Upper lobe of left lung (tissue), 6 donors: ENCODE measurements around the gene ST3GAL2. TPM values are rescaled to one million over a fixed set of nuclear protein-coding genes. Genes with fewer than 3 reads are reported as not detected.

ENCODE experiments used
- ATAC-seq, 2 donors: fragments of 200-7000 bp; cut with Tn5 transposase; one replicate each; pipeline ENCODE4 v1.9.1; 2022; ENCODE audit warnings: mild to moderate bottlenecking in 2 of 2, moderate library complexity in 2 of 2; ENCODE audit not compliant: low FRiP score in 2 of 2
- DNase-seq, 2 donors: peaks; one replicate each; pipeline ENCODE4 v3.0.0-alpha.2; 2019 to 2020
- H3K27ac ChIP-seq, 4 donors: fragments of 200-600 bp; sonication (generic); one replicate each; pipeline ENCODE4 v1.5.1; 2016 to 2019
- H3K27me3 ChIP-seq, 4 donors: fragments of 200-600 bp; sonication (generic); one replicate each; pipeline ENCODE4 v1.5.1; 2017 to 2019
- H3K36me3 ChIP-seq, 4 donors: fragments of 200-600 bp; sonication (generic); one replicate each; pipeline ENCODE4 v1.5.1; 2016 to 2019
- H3K4me1 ChIP-seq, 4 donors: fragments of 200-600 bp; sonication (generic); one replicate each; pipeline ENCODE4 v1.5.1; 2018 to 2019
- H3K4me3 ChIP-seq, 4 donors: fragments of 200-600 bp; sonication (generic); one replicate each; pipeline ENCODE4 v1.5.1; 2017 to 2019; ENCODE audit warnings: mild to moderate bottlenecking in 2 of 4, moderate library complexity in 1 of 4
- H3K9me3 ChIP-seq, 4 donors: fragments of 200-600 bp; sonication (generic); one replicate each; pipeline ENCODE4 v1.5.1; 2018 to 2019
- EP300 ChIP-seq, 4 donors: sonication (generic); formaldehyde crosslinking; IDR thresholded peaks; one replicate each; pipeline ENCODE4 v1.5.1; 2017; ENCODE audit warnings: antibody characterized with exemption in 4 of 4, control low read depth in 2 of 4
- POLR2A ChIP-seq, 4 donors: fragments of 450-650 bp; IDR thresholded peaks; one replicate each; pipeline ENCODE4 v1.5.1; 2016 to 2017; ENCODE audit warnings: antibody characterized with exemption in 4 of 4, mild to moderate bottlenecking in 2 of 4
- POLR2AphosphoS5 ChIP-seq, 2 donors: sonication (generic); formaldehyde crosslinking; IDR thresholded peaks; one replicate each; pipeline ENCODE4 v1.5.1; 2017; ENCODE audit warnings: antibody characterized with exemption in 2 of 2
- WGBS, 2 donors: methylation state at CpG; one replicate each; pipeline ENCODE4 v1.1.5; 2017 to 2018; 5-methylcytosine and 5-hydroxymethylcytosine counted together
- total RNA-seq, 6 donors: library from RNA; depleted of rRNA in 4 of 6; stranded (reverse); fragments of >200 nt in 4 of 6; gene quantifications; one replicate each; pipeline versions ENCODE4 v1.1.0 to v1.2.1, GENCODE V29; 2016 to 2021
- TF ChIP-seq, protein P1 (sequence below), 6 experiments: fragments of 450-650 bp in 4 of 6; fragments of 200-600 bp in 2 of 6; sonication (generic) in 2 of 6; IDR thresholded peaks; one replicate each; pipeline ENCODE4 v1.5.1; 2016 to 2019; ENCODE audit warnings: antibody characterized with exemption in 6 of 6
- donor health status: DM: no; HTN: no; CAD: no; lungs with moderate emphysema.
- donor health status: DM: no; HTN: yes; CAD: no; lungs with severe emphysema.

ST3GAL2 gene
- total RNA-seq, 6 donors from 2014 or later, result 12.5 to 50.3 (median 26.1) TPM

- WGBS, 2 donors, result 60% methylated on average over 7 to 8 of the region's 8 CpGs
- no peak for DNase-seq
- Histone ChIP-seq H3K27ac (peak overlapping the region in 2 of 4 donors; percentile 13 to 35), H3K36me3 (peaks cover 0 to 26% (median 18%) of the 10 kb centered on the region in 4 donors), H3K9me3 (no peaks in the 10 kb centered on the region), H3K4me1 (peaks cover 7 to 20% (median 13%) of the 10 kb centered on the region in 4 donors), H3K4me3 (no peak overlapping the region), H3K27me3 (no peaks in the 10 kb centered on the region)
- no peak for TF ChIP-seq EP300 (IDR thresholded peaks at IDR 0.05)
- TF ChIP-seq POLR2AphosphoS5 (IDR thresholded peaks at IDR 0.05), result peak in 1 of 2 donors; percentile 8
- TF ChIP-seq POLR2A (IDR thresholded peaks at IDR 0.05), result no peak
- TF ChIP-seq, protein P1, sequence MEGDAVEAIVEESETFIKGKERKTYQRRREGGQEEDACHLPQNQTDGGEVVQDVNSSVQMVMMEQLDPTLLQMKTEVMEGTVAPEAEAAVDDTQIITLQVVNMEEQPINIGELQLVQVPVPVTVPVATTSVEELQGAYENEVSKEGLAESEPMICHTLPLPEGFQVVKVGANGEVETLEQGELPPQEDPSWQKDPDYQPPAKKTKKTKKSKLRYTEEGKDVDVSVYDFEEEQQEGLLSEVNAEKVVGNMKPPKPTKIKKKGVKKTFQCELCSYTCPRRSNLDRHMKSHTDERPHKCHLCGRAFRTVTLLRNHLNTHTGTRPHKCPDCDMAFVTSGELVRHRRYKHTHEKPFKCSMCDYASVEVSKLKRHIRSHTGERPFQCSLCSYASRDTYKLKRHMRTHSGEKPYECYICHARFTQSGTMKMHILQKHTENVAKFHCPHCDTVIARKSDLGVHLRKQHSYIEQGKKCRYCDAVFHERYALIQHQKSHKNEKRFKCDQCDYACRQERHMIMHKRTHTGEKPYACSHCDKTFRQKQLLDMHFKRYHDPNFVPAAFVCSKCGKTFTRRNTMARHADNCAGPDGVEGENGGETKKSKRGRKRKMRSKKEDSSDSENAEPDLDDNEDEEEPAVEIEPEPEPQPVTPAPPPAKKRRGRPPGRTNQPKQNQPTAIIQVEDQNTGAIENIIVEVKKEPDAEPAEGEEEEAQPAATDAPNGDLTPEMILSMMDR (IDR thresholded peaks at IDR 0.05), result peak in 1 of 6 experiments; percentile 8
- peak in 1 of 2 donors; percentile 24 for ATAC-seq
Measured at GRCh38 chr16:70460737-70461261, 21.9 kb upstream of the ST3GAL2 start.

DNA sequence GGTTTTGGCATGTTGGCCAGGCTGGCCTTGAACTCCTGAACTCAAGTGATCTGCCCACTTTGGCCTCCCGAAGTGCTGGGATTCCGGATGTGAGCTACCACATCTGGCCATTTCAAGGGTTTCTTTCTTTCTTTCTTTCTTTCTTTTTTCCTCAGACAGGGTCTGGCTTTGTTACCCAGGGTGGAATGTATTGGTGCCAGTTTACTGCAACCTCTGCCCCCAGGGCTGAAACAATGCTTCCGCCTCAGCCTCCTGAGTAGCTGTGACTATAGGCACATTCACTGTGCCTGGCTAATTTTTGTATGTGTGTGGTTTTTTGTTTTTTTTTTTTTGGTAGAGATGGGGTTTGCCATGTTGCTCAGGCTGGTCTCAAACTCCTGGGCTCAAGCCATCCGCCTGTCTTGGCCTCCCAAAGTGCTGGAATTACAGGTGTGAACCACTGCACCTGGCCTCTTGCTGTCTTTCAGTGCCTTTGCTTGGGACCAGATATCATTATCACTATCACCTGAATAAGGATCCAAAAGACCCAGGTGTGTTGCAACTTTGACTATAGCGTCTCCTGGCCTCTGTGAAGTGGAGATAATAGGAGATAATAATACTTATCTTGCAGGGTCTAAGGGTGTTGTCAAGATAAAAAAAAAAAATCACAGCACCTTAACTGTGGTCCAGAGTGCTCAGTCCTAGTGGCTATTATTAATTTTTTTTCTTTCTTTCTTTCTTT is 18.7 kb upstream of the ST3GAL2 start:
- Histone ChIP-seq H3K27ac (no peak overlapping the region), H3K4me1 (peaks cover 13 to 35% (median 25%) of the 10 kb centered on the region in 4 donors), H3K9me3 (no peaks in the 10 kb centered on the region), H3K4me3 (no peak overlapping the region), H3K36me3 (no peaks in the 10 kb centered on the region), H3K27me3 (no peaks in the 10 kb centered on the region)
- ATAC-seq (no peak), DNase-seq (no peak)
- no peak for TF ChIP-seq POLR2AphosphoS5 (IDR thresholded peaks at IDR 0.05)
- TF ChIP-seq, protein P1 (IDR thresholded peaks at IDR 0.05), result no peak
- no peak for TF ChIP-seq POLR2A (IDR thresholded peaks at IDR 0.05)
- 93 to 98% methylated on average over 5 of the region's 5 CpGs for WGBS, 2 donors

GRCh38 chr16:70455910-70456309 is 17.0 kb upstream of the ST3GAL2 start:
- H3K4me1 ChIP-seq, result peaks cover 6 to 27% (median 17%) of the 10 kb centered on the region in 4 donors
- TF ChIP-seq POLR2AphosphoS5 (IDR thresholded peaks at IDR 0.05), result no peak
- no peak for TF ChIP-seq POLR2A (IDR thresholded peaks at IDR 0.05)
- no peak for TF ChIP-seq EP300 (IDR thresholded peaks at IDR 0.05)
- TF ChIP-seq, protein P1 (IDR thresholded peaks at IDR 0.05), result no peak
- no peak for ATAC-seq
- H3K27me3 ChIP-seq, result no peaks in the 10 kb centered on the region
- WGBS, 2 donors, result 82 to 90% methylated on average over 7 of the region's 7 CpGs
- DNase-seq, result no peak
- H3K9me3 ChIP-seq, result no peaks in the 10 kb centered on the region
- no peak overlapping the region for H3K4me3 ChIP-seq
- peak overlapping the region in 1 of 4 donors; percentile 100 for H3K27ac ChIP-seq
- H3K36me3 ChIP-seq, result no peaks in the 10 kb centered on the region

DNA sequence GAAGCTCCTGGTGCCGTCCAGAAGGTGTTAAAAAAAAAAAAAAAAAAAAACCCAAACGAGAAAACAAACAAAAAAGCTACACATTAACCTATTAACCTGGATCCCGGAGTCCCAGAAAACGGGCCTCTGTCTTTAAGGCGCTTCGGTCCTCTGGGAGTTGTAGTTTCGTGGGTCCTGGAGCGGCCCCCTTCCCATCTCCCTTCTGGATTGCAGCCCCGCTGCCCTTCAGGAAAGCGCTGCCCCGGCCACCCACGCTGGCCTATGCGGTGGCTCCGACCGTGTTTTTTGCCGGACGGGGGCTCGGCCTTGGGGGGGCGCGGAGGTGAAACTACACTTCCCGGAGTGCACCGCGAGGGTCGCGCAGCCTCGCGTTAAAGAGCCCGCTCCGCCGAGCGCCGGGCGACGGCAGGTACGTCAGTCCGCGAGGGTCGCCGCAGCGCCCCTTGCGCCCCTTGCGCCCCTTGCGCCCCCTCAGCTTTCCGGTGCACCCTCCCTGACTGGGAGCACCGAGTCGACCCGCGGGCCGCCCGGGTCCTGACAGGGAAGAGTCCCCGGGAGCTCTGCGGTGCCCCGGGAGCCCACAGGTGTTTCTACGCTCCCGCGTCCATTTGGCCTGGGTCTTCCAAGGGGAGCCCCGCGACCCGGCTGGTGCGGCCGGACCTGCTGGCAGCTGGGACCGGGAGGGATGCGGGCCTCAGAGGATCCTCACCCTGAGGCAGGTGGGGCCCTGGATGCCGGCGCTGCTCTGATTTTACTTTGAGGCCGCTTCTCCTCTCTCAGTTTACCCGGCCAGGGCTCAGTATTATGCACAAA is 15.5 kb upstream of the ST3GAL2 start, which contains the start of gene FCSK:
Gene FCSK (plus strand): TSS at position 374 of the 813 bp plus-strand sequence. CDS start 8,596 bp downstream, outside the sequence.
- no peaks in the 10 kb centered on the region for H3K9me3 ChIP-seq
- TF ChIP-seq EP300 (IDR thresholded peaks at IDR 0.05) (no peak), POLR2A (IDR thresholded peaks at IDR 0.05) (peak in 1 of 4 donors; percentile 64), POLR2AphosphoS5 (IDR thresholded peaks at IDR 0.05) (peak; percentile 19 to 57)
- TF ChIP-seq, protein P1 (IDR thresholded peaks at IDR 0.05), result peak in 3 of 6 experiments; percentile 7 to 35 (median 23)
- ATAC-seq, result peak; percentile 90 to 96
- peak within 1 kb of the TSS; percentile 83 to 99 (median 89) for H3K4me3 ChIP-seq
- peak within 1 kb of the TSS; percentile 91 to 100 (median 97) for H3K27ac ChIP-seq
- no peaks in the 10 kb centered on the region for H3K36me3 ChIP-seq
- H3K4me1 ChIP-seq, result peaks cover 6 to 22% (median 13%) of the 10 kb centered on the region in 4 donors
- 0% methylated on average over 18 to 60 of the region's 67 CpGs for WGBS, 2 donors
- peak; percentile 65 to 94 for DNase-seq
- H3K27me3 ChIP-seq, result no peaks in the 10 kb centered on the region
